ENCODE measurements around the gene TARDBP. TPM values are rescaled to one million over a fixed set of nuclear protein-coding genes. Genes with fewer than 3 reads are reported as not detected.

TARDBP gene
- total and polyA plus RNA-seq, 2 donors (not counting 1 experiment from before 2014, with no cell fraction given) = 85.2 to 222 TPM

DNA sequence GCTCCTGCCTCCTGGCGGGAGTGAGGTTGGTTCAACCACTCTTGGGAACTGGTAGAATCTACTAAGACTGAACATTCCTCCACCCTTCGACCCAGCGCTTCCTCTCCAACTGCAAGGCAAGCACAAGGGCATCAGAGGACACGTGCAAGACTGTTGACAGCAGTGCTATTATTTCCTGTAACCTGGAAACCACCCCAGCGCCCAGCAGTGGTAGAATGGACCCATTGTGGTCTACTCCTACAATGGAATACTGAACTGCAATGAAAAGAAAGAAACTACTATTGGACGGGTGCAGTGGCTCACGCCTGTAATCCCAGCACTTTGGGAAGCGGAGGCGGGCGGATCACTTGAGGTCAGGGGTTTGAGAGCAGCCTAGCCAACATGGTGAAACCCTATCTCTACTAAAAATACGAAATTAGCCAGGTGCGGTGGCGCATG, 33.0 kb upstream of the TARDBP start:
- DNase-seq (no peak), ATAC-seq (ENCODE audit: low read depth) (no peak)
- Histone ChIP-seq H3K9ac (ENCODE audit: low read length) (no peak overlapping the region), H3K4me1 (ENCODE audit: control insufficient read depth in 2 of 2, insufficient read depth in 2 of 2, low read length in 2 of 2) (no peaks in the 10 kb centered on the region), H2AFZ (ENCODE audit: insufficient read depth, low read depth, low read length, poor library complexity, severe bottlenecking) (no peak overlapping the region), H3K27me3 (replicated peaks in 1 of 4; ENCODE audit: control extremely low read depth in 1 of 4, control insufficient read depth in 3 of 4, insufficient read depth in 4 of 4, low read length in 3 of 4) (peaks cover 0 to 18% (median 2%) of the 10 kb centered on the region in 4 experiments), H3K27ac (ENCODE audit: low read length in 2 of 2) (no peak overlapping the region), H3K4me3 (ENCODE audit: control extremely low read depth in 1 of 5, extremely low read depth in 1 of 5, insufficient read depth in 1 of 5, low read depth in 2 of 5, low read length in 4 of 5) (no peak overlapping the region), H4K20me1 (ENCODE audit: control insufficient read depth, insufficient read depth, low read length, poor library complexity, severe bottlenecking) (no peaks in the 10 kb centered on the region), H3K4me2 (replicated peaks; ENCODE audit: low read depth, low read length, poor library complexity, severe bottlenecking) (no peak overlapping the region), H3K9me3 (ENCODE audit: control extremely low read depth in 1 of 3, control insufficient read depth in 2 of 3, insufficient read depth in 1 of 3, low read length in 2 of 3) (no peaks in the 10 kb centered on the region), H3K36me3 (replicated peaks in 1 of 2; ENCODE audit: control extremely low read depth in 1 of 2, control insufficient read depth in 1 of 2, extremely low read depth in 1 of 2, insufficient read depth in 2 of 2, low read length in 1 of 2) (no peaks in the 10 kb centered on the region), H3K79me2 (ENCODE audit: control insufficient read depth, insufficient read depth, low read length) (no peaks in the 10 kb centered on the region)
- Mint-ChIP-seq H3K27ac (no peak overlapping the region), H3K27me3 (peaks cover 26% of the 10 kb centered on the region), H3K9me3 (ENCODE audit: insufficient read depth) (no peaks in the 10 kb centered on the region), H3K4me3 (no peak overlapping the region), H3K4me1 (no peaks in the 10 kb centered on the region)
- CTCF ChIA-PET = interaction anchor here (0.6 kb wide), 1 partner anchor 857 kb away, joined by 3 read pairs; no protein-coding TSS in a partner anchor
- POLR2A ChIA-PET = no interaction called here
- intact Hi-C loops (cut with micrococcal nuclease) = no loop called here
- TF ChIP-seq, protein P1, sequence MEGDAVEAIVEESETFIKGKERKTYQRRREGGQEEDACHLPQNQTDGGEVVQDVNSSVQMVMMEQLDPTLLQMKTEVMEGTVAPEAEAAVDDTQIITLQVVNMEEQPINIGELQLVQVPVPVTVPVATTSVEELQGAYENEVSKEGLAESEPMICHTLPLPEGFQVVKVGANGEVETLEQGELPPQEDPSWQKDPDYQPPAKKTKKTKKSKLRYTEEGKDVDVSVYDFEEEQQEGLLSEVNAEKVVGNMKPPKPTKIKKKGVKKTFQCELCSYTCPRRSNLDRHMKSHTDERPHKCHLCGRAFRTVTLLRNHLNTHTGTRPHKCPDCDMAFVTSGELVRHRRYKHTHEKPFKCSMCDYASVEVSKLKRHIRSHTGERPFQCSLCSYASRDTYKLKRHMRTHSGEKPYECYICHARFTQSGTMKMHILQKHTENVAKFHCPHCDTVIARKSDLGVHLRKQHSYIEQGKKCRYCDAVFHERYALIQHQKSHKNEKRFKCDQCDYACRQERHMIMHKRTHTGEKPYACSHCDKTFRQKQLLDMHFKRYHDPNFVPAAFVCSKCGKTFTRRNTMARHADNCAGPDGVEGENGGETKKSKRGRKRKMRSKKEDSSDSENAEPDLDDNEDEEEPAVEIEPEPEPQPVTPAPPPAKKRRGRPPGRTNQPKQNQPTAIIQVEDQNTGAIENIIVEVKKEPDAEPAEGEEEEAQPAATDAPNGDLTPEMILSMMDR (IDR thresholded peaks at IDR 0.05) = no peak
- no peak for TF ChIP-seq EZH2 (IDR thresholded peaks at IDR 0.05; ENCODE audit: borderline replicate concordance, insufficient read depth, low read depth, low read length, poor library complexity, severe bottlenecking)
- 69% methylated on average over 7 of the region's 13 CpGs for WGBS (ENCODE audit: insufficient coverage)

DNA sequence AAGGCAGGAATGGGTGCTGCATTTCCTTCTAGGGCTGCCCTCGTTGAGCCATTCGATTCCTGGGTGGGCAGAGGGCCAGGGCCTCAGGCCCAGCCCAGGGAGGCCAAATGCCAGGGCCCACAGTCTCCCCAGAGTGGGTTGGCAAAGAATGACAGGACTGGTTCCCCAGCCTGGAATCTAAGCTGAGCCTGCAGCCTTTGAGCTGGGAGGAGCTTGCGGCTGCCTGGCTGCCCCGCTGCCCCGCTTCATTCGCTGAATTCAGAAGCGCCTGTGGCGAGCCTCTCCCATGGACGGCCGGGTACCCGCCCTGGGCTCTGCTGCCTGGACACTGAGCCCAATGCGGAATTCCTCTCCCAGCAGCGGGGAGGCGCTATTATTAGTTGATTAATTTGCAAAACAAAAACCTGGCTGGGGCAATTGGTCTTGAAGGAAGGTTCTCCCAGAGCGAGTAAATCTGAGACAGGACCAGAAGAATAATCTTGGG, 32.3 kb upstream of the TARDBP start:
- intact Hi-C loops (cut with micrococcal nuclease) = no loop called here
- no peak overlapping the region for H2AFZ ChIP-seq (ENCODE audit: insufficient read depth, low read depth, low read length, poor library complexity, severe bottlenecking)
- Mint-ChIP-seq H3K4me3 (no peak overlapping the region), H3K27me3 (peaks cover 26% of the 10 kb centered on the region), H3K27ac (no peak overlapping the region), H3K9me3 (ENCODE audit: insufficient read depth) (no peaks in the 10 kb centered on the region), H3K4me1 (no peaks in the 10 kb centered on the region)
- H3K27ac ChIP-seq (ENCODE audit: low read length in 2 of 2) = no peak overlapping the region
- no peak for TF ChIP-seq EZH2 (IDR thresholded peaks at IDR 0.05; ENCODE audit: borderline replicate concordance, insufficient read depth, low read depth, low read length, poor library complexity, severe bottlenecking)
- TF ChIP-seq, protein P1 (IDR thresholded peaks at IDR 0.05) = no peak
- no peaks in the 10 kb centered on the region for H3K9me3 ChIP-seq (ENCODE audit: control extremely low read depth in 1 of 3, control insufficient read depth in 2 of 3, insufficient read depth in 1 of 3, low read length in 2 of 3)
- no peaks in the 10 kb centered on the region for H3K4me1 ChIP-seq (ENCODE audit: control insufficient read depth in 2 of 2, insufficient read depth in 2 of 2, low read length in 2 of 2)
- no peak for ATAC-seq (ENCODE audit: low read depth)
- H3K9ac ChIP-seq (ENCODE audit: low read length) = no peak overlapping the region
- H3K79me2 ChIP-seq (ENCODE audit: control insufficient read depth, insufficient read depth, low read length) = no peaks in the 10 kb centered on the region
- no peaks in the 10 kb centered on the region for H3K36me3 ChIP-seq (replicated peaks in 1 of 2; ENCODE audit: control extremely low read depth in 1 of 2, control insufficient read depth in 1 of 2, extremely low read depth in 1 of 2, insufficient read depth in 2 of 2, low read length in 1 of 2)
- no peak overlapping the region for H3K4me2 ChIP-seq (replicated peaks; ENCODE audit: low read depth, low read length, poor library complexity, severe bottlenecking)
- H4K20me1 ChIP-seq (ENCODE audit: control insufficient read depth, insufficient read depth, low read length, poor library complexity, severe bottlenecking) = no peaks in the 10 kb centered on the region
- no peak overlapping the region for H3K4me3 ChIP-seq (ENCODE audit: control extremely low read depth in 1 of 5, extremely low read depth in 1 of 5, insufficient read depth in 1 of 5, low read depth in 2 of 5, low read length in 4 of 5)
- POLR2A ChIA-PET = no interaction called here
- 25% methylated on average over 14 of the region's 15 CpGs for WGBS (ENCODE audit: insufficient coverage)
- CTCF ChIA-PET = no interaction called here
- no peak for DNase-seq
- H3K27me3 ChIP-seq (replicated peaks in 1 of 4; ENCODE audit: control extremely low read depth in 1 of 4, control insufficient read depth in 3 of 4, insufficient read depth in 4 of 4, low read length in 3 of 4) = peaks cover 0 to 18% (median 2%) of the 10 kb centered on the region in 4 experiments
